HepG2 (cell line): ENCODE measurements around the gene OAS2. TPM values are rescaled to one million over a fixed set of nuclear protein-coding genes. Genes with fewer than 3 reads are reported as not detected.

Experiments used
- AHR ChIP-seq: IDR thresholded peaks from 2 replicates; pipeline ENCODE4 v1.6.1; 2018; ENCODE audit warnings: missing genetic modification reagents, missing compliant biosample characterization
- ATF6 ChIP-seq: sonication (generic); formaldehyde crosslinking; conservative IDR thresholded peaks from 2 replicates; pipeline ENCODE4 v1.4.0; 2020; ENCODE audit warnings: missing genetic modification reagents
- CBX1 ChIP-seq: IDR thresholded peaks from one replicate; pipeline ENCODE4 v1.6.1; 2016; ENCODE audit warnings: antibody characterized with exemption, low read depth
- CSRNP1 ChIP-seq: sonication (generic); formaldehyde crosslinking; IDR thresholded peaks from 2 replicates; pipeline ENCODE4 v1.8.1; 2023; ENCODE audit warnings: mild to moderate bottlenecking, missing genetic modification reagents
- GATAD1 ChIP-seq: IDR thresholded peaks from 2 replicates; pipeline ENCODE4 v1.6.1; 2016; ENCODE audit warnings: missing genetic modification reagents, missing compliant biosample characterization
- HDAC6 ChIP-seq: fragments of 200-600 bp; sonication (generic); IDR thresholded peaks from 2 replicates; pipeline ENCODE4 v1.7.0; 2017; ENCODE audit warnings: mild to moderate bottlenecking, antibody characterized with exemption, low read length, low read depth
- HOXA5 ChIP-seq: sonication (generic); formaldehyde crosslinking; IDR thresholded peaks from 2 replicates; pipeline ENCODE4 v1.4.0; 2020; ENCODE audit warnings: missing genetic modification reagents
- IRF1 ChIP-seq: sonication (generic); formaldehyde crosslinking; IDR thresholded peaks from 2 replicates; pipeline ENCODE4 v1.4.0; 2020; ENCODE audit warnings: low read depth, mild to moderate bottlenecking, missing genetic modification reagents
- JDP2 ChIP-seq: sonication (generic); formaldehyde crosslinking; IDR thresholded peaks from 2 replicates; pipeline ENCODE4 v1.8.1; 2022; ENCODE audit warnings: missing genetic modification reagents, borderline replicate concordance
- KDM1A ChIP-seq: IDR thresholded peaks from 2 replicates; pipeline ENCODE4 v1.6.1; 2016; ENCODE audit warnings: missing compliant biosample characterization
- KDM3A ChIP-seq: IDR thresholded peaks from 2 replicates; pipeline ENCODE4 v1.6.1; 2018; ENCODE audit warnings: low read depth, missing compliant biosample characterization
- MTF1 ChIP-seq: sonication (generic); formaldehyde crosslinking; IDR thresholded peaks from 2 replicates; pipeline ENCODE4 v1.5.0; 2020; ENCODE audit warnings: missing genetic modification reagents
- NCOA1 ChIP-seq: sonication (generic); formaldehyde crosslinking; IDR thresholded peaks from 2 replicates; pipeline ENCODE4 v1.9.0; 2021; ENCODE audit warnings: missing genetic modification reagents
- PHF20 ChIP-seq: sonication (generic); formaldehyde crosslinking; IDR thresholded peaks from 2 replicates; pipeline ENCODE4 v1.5.0; 2020; ENCODE audit warnings: mild to moderate bottlenecking, missing genetic modification reagents
- POGZ ChIP-seq: sonication (generic); formaldehyde crosslinking; IDR thresholded peaks from 2 replicates; pipeline ENCODE4 v1.4.0; 2020; ENCODE audit warnings: mild to moderate bottlenecking, missing genetic modification reagents
- RAD21 ChIP-seq: fragments of 450-650 bp; formaldehyde crosslinking; IDR thresholded peaks from 2 replicates; pipeline ENCODE4 v1.5.0; 2020; ENCODE audit warnings: mild to moderate bottlenecking
- TARDBP ChIP-seq: sonication (generic); formaldehyde crosslinking; IDR thresholded peaks from 2 replicates; pipeline ENCODE4 v1.8.0; 2022; ENCODE audit warnings: mild to moderate bottlenecking, missing genetic modification reagents
- ZBTB1 ChIP-seq: sonication (generic); formaldehyde crosslinking; IDR thresholded peaks from 2 replicates; pipeline ENCODE4 v1.4.0; 2020; ENCODE audit warnings: missing genetic modification reagents, borderline replicate concordance
- ZBTB21 ChIP-seq: sonication (generic); formaldehyde crosslinking; IDR thresholded peaks from 2 replicates; pipeline ENCODE4 v1.4.0; 2020; ENCODE audit warnings: missing genetic modification reagents
- ZFP36L1 ChIP-seq: sonication (generic); formaldehyde crosslinking; IDR thresholded peaks from 2 replicates; pipeline ENCODE4 v1.8.0; 2022; ENCODE audit warnings: mild to moderate bottlenecking, missing genetic modification reagents, moderate library complexity
- ZNF225 ChIP-seq: sonication (generic); formaldehyde crosslinking; IDR thresholded peaks from 2 replicates; pipeline ENCODE4 v1.4.0; 2020; ENCODE audit warnings: mild to moderate bottlenecking, missing genetic modification reagents
- ZNF274 ChIP-seq: sonication (generic); formaldehyde crosslinking; IDR thresholded peaks from 2 replicates; pipeline ENCODE4 v1.5.1; 2020; ENCODE audit warnings: mild to moderate bottlenecking, missing genetic modification reagents
- ZNF484 ChIP-seq: sonication (generic); formaldehyde crosslinking; IDR thresholded peaks from 2 replicates; pipeline ENCODE4 v1.5.1; 2020; ENCODE audit warnings: mild to moderate bottlenecking, low read depth, missing genetic modification reagents, borderline replicate concordance
- ZNF567 ChIP-seq: sonication (generic); formaldehyde crosslinking; IDR thresholded peaks from 2 replicates; pipeline ENCODE4 v1.8.1; 2023; ENCODE audit warnings: mild to moderate bottlenecking, missing genetic modification reagents, borderline replicate concordance
- ZNF576 ChIP-seq: sonication (generic); formaldehyde crosslinking; IDR thresholded peaks from 2 replicates; pipeline ENCODE4 v1.4.0; 2020; ENCODE audit warnings: mild to moderate bottlenecking, missing genetic modification reagents
- ZNF781 ChIP-seq: sonication (generic); formaldehyde crosslinking; IDR thresholded peaks from 2 replicates; pipeline ENCODE4 v1.5.1; 2020; ENCODE audit warnings: borderline replicate concordance, mild to moderate bottlenecking, missing genetic modification reagents; ENCODE audit errors: not compliant biosample characterization
- ZSCAN20 ChIP-seq: sonication (generic); formaldehyde crosslinking; IDR thresholded peaks from 2 replicates; pipeline ENCODE4 v1.4.0; 2020; ENCODE audit warnings: missing genetic modification reagents, mild to moderate bottlenecking, borderline replicate concordance
- polyA plus RNA-seq, 8 experiments: library from polyadenylated mRNA; depleted of rRNA in 3 of 8; stranded (reverse) in 7 of 8; unstranded in 1 of 8; fragments of >200 nt; fragmentation: Illumina TruSeq in 4 of 8; extraction: Trizol in 4 of 8; gene quantifications; 2 replicates each; pipeline versions ENCODE4 v1.2.1 to v1.2.3, GENCODE V29; 2011 to 2016; ENCODE audit warnings: low read depth in 4 of 8, missing spikeins in 1 of 8, mixed read lengths in 1 of 8; ENCODE audit not compliant: insufficient read depth in 1 of 8
- total RNA-seq, 5 experiments: library from RNA; depleted of rRNA; stranded (reverse); fragments of >200 nt; fragmentation: Illumina TruSeq; extraction: Trizol; gene quantifications; 2 replicates each; pipeline ENCODE4 v1.2.3, GENCODE V29; 2016; ENCODE audit warnings: low read depth in 1 of 5

Gene OAS2
- total and polyA plus RNA-seq, 2 of the 13 experiments (the other 11 are each of a cell fraction or from before 2014, with no cell fraction given) = 0.05 to 0.24 TPM

- TF ChIP-seq ATF6 (CRISPR knock-in tag) (no peak), ZNF781 (CRISPR knock-in tag) (peak; percentile 23), ZNF484 (CRISPR knock-in tag) (no peak), CBX1 (no peak), KDM1A (CRISPR knock-in tag) (peak; percentile 86), ZBTB1 (CRISPR knock-in tag) (no peak), NCOA1 (CRISPR knock-in tag) (no peak), AHR (CRISPR knock-in tag) (no peak), POGZ (CRISPR knock-in tag) (peak; percentile 63), ZNF567 (CRISPR knock-in tag) (no peak), ZNF225 (CRISPR knock-in tag) (no peak), HOXA5 (CRISPR knock-in tag) (peak; percentile 69; the same call in 1 of the 2 replicates), ZSCAN20 (no peak), PHF20 (CRISPR knock-in tag) (peak; percentile 88), IRF1 (CRISPR knock-in tag) (peak; percentile 99), KDM3A (no peak), ZNF274 (CRISPR knock-in tag) (peak; percentile 74; the same call in 1 of the 2 replicates), ZNF576 (CRISPR knock-in tag) (0 out of 2 replicates have a peak, but pooled peaks have one; percentile 66), ZBTB21 (no peak), GATAD1 (CRISPR knock-in tag) (peak; percentile 52; the same call in 1 of the 2 replicates), RAD21 (CRISPR knock-in tag) (peak; percentile 11; the same call in 1 of the 2 replicates), ZFP36L1 (CRISPR knock-in tag) (no peak), TARDBP (CRISPR knock-in tag) (peak; percentile 51), MTF1 (CRISPR knock-in tag) (no peak), HDAC6 (no peak), JDP2 (no peak), CSRNP1 (CRISPR knock-in tag) (no peak)
These were observed 40.3 kb upstream of the OAS2 start, which contains the start of gene OAS3 (continued) for GRCh38 chr12:112937741-112938719.
